Right lung (tissue), 10 donors: ENCODE data around the gene CENPE. TPM values are rescaled to one million over a fixed set of nuclear protein-coding genes. Genes with fewer than 3 reads are reported as not detected.
"Not testable (repeated sequence)": the region's sequence is repeated elsewhere in the genome, so short reads cannot be mapped to it uniquely, and the experiment has no call there.

ENCODE experiments used
- DNase-seq, 2 donors: peaks; one replicate each; pipeline ENCODE4 v3.0.0-alpha.2; 2013
- long read RNA-seq, 8 donors: transcript quantifications; one replicate each; lab custom pipeline, GENCODE V29; 2026
- polyA plus RNA-seq, 5 donors: library from polyadenylated mRNA; unstranded; fragments of 120-200 nt; gene quantifications; one replicate each; pipeline versions ENCODE4 v1.2.1 to v1.2.3, GENCODE V29; 2013; ENCODE audit warnings: inconsistent platforms in 1 of 5, low replicate concordance in 1 of 5; ENCODE audit not compliant: insufficient read length in 5 of 5, insufficient read depth in 1 of 5

The CENPE gene, protein sequence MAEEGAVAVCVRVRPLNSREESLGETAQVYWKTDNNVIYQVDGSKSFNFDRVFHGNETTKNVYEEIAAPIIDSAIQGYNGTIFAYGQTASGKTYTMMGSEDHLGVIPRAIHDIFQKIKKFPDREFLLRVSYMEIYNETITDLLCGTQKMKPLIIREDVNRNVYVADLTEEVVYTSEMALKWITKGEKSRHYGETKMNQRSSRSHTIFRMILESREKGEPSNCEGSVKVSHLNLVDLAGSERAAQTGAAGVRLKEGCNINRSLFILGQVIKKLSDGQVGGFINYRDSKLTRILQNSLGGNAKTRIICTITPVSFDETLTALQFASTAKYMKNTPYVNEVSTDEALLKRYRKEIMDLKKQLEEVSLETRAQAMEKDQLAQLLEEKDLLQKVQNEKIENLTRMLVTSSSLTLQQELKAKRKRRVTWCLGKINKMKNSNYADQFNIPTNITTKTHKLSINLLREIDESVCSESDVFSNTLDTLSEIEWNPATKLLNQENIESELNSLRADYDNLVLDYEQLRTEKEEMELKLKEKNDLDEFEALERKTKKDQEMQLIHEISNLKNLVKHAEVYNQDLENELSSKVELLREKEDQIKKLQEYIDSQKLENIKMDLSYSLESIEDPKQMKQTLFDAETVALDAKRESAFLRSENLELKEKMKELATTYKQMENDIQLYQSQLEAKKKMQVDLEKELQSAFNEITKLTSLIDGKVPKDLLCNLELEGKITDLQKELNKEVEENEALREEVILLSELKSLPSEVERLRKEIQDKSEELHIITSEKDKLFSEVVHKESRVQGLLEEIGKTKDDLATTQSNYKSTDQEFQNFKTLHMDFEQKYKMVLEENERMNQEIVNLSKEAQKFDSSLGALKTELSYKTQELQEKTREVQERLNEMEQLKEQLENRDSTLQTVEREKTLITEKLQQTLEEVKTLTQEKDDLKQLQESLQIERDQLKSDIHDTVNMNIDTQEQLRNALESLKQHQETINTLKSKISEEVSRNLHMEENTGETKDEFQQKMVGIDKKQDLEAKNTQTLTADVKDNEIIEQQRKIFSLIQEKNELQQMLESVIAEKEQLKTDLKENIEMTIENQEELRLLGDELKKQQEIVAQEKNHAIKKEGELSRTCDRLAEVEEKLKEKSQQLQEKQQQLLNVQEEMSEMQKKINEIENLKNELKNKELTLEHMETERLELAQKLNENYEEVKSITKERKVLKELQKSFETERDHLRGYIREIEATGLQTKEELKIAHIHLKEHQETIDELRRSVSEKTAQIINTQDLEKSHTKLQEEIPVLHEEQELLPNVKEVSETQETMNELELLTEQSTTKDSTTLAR (N-terminal part only)
- polyA plus RNA-seq: 10 to 100 TPM in 4 of 5 donors, 1 to 10 TPM in 1; 5.2 to 35.9 (median 13.6) TPM
- long read RNA-seq, donor 1: 0 reads
- long read RNA-seq, donor 2: 0 reads
- long read RNA-seq, donor 3: 0 reads
- long read RNA-seq, donor 4, partial matches to known transcripts: 0 of 1 reads
- long read RNA-seq, donor 4, other reads (novel, unspliced or antisense): 0 of 1 reads
- long read RNA-seq, donor 5: 0 reads
- long read RNA-seq, donor 6: 0 reads
- long read RNA-seq, donor 7: 0 reads
- long read RNA-seq, donor 8: 0 reads

DNA sequence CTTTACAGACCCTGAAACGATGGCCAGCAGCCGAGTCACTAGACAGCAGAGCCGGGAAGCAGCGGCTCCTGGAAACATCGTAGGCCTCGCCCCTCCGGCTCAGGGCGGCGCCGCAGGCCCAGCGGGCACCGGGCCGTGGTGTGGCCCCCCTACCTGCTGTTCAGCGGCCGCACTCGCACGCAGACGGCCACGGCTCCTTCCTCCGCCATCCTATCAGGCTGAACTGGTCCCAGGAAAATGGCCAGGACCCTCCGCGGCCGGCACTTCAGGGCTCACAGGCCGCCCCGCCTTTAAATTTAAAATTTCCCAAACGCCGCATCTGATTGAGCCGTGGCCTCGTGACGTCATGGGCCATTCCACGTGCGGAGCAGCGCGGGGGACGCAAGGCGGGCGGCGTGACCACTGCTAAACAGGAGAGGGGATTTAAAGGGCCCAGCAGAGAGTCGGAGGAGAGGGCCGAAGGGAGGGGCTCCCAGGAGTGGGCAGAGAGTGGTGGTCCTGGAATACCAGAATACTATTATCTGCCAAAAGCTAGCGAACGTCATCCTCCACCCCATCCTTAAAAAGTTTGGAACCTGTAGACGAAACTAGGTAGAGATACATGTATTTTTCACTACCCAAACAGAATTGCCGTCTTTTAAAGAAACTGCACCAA, at the start of gene CENPE:
Gene CENPE, minus strand, starts transcription at position 233 of the 655 bp plus-strand sequence. Its CDS starts 24 bp downstream, at position 209.
- DNase-seq: peak; percentile 93 to 94

DNA sequence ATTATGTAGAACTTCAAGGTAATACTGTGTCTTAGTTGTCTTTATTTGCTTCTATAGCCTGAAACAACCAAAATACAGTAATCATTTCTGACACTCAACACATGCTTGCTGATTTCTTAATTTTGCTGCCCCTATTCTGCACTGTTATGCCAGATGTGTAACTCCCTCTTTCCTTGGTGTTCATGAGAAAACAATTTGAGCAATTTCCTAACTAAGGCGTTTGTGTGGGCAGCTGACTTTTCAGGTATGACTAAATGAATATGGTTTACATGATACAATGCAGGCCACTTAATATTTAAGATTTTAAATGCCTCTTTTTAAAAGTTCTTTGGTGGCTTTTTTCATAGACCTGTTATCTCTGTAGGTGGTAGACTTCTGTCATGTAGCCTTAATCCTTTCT, 46.1 kb upstream of the CENPE start:
- DNase-seq: no peak

DNA sequence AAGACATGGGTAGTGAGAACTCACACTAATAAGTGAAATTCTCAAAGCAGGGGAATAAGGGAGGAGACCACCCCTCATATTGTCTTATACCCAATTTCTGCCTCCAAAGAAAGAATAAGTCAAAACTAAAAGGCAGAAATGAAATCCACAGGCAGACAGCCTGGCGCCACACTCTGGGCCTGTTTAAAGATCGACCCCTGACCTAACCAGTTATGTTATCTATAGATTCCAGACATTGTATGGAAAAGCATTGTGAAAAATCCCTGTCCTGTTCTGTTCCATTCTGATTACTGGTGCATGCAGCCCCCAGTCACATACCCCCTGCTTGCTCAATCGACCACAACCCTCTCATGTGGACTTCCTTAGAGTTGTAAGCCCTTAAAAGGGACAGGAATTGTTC, 32.8 kb upstream of the CENPE start:
- DNase-seq: not testable (repeated sequence)

DNA sequence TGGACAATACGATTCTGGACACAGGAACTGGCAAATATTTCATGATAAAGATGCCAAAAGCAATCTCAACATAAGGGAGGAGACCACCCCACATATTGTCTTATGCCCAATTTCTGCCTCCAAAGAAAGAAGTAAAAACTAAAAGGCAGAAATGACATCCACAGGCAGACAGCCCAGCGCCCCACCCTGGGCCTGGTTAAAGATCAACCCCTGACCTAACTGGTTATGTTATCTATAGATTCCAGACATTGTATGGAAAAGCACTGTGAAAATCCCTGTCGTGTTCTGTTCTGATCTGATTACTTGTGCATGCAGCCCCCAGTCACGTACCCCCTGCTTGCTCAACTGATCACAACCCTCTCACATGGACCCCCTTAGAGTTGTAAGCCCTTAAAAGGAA, 25.4 kb upstream of the CENPE start:
- DNase-seq: not testable (repeated sequence)

DNA sequence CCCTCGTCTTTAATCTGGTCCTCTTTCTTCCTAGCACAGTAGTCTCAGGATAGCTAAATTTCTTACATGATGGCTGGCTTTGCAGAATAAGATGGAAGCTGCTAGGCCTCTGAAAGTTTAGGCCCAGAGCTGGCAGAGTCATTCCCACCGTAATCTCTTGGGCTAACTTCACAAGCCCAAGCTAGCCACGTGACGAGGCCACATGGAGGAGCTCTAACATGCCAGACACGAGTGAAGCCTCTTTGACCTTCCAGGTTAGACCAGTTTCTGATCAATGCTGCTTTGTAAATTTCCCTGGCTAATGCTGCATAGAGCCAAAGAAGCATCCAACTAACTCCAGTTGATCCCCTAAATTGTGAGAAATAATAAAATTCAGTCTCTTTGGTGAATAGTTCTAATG, 9.5 kb upstream of the CENPE start:
- DNase-seq: no peak

DNA sequence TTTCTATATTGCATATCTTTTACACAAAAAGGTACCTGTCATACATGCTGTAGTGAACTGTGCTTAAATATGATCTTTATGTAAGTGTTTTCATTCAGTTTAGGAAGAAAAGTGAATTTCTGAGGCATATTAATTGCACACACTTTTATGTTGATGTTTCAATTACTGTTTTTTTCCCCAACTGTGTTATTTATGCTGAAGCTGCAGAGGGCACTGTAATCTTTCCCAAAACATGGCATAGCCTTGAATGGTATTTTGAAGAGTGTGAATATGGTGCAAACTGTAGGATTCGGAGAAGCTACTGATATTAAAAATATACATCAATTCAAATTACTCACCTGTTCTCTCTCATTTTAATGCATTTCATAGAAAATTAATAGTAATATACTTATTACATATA, 6.0 kb upstream of the CENPE start:
- DNase-seq: no peak

DNA sequence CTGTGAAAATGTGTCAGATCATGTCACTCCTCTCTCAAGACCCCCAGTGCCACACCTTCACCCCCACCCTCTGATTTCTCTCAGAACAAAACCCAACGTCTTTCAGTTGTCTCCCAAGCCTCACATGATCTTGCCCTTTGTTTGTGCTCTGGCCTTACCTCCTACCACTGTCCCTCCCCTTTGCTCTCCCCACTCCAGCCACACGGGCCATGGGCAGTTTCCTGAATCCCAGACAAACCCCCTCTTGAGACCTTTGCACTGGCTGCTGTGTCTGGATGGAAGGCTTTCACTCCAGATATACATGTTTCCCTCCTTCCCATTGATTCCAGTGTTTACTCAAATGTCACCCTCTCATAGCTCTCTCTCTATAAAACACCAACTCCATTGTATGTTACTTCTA, 3.6 kb upstream of the CENPE start:
- DNase-seq: no peak

DNA sequence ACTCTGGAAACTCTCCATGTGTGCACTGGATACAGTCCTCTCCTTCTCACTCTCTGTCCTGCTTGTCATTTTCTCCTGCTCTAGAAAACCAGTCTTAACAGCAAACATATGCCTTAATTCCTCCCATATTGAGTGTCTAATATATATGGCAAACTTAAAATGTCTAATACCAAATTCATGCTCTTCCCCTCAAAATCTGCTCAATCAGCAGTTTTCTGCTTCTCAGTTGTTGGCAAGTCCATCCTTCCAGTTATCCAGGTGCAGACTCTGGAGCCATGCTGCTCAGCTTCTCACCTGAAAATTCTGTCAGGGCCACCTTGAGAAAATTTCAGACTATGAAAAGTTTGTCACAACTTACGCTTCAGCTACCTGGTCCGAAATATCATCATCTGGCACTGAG, 3.1 kb upstream of the CENPE start:
- DNase-seq: no peak

DNA sequence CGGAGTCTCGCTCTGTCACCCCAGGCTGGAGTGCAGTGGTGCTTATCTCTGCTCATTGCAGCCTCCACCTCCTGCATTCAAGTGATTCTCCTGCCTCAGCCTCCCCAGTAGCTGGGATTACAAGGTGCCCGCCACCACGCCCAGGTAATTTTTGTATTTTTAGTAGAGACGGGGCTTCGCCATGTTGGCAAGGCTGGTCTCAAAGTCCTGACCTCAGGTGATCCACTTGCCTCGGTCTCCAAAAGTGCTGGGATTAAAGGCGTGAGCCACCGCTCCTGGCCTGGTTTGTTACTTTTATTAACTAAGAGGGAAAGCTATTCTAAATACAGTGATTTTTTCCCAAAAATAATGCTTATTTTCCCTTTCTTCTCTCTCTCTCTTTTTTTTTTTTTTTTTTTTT, 866 bp upstream of the CENPE start:
- DNase-seq: no peak

DNA sequence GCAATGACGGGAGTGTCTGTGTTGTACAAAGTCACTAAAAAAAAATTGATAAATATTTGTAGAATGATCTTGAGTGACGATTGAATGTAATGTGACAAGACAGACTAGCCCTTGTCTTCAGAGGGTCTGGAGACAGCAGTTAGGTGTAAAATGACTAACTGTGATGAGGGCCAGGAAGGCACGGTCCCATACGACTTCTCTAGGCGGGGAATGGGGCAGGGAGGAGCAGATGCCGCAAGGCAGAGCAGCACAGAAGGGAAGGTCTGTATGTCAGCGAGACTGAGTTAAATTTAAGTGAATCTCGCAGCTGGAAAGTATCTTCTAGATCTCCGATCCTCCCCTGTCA, 405 bp downstream of the CENPE start:
- no peak for DNase-seq

DNA sequence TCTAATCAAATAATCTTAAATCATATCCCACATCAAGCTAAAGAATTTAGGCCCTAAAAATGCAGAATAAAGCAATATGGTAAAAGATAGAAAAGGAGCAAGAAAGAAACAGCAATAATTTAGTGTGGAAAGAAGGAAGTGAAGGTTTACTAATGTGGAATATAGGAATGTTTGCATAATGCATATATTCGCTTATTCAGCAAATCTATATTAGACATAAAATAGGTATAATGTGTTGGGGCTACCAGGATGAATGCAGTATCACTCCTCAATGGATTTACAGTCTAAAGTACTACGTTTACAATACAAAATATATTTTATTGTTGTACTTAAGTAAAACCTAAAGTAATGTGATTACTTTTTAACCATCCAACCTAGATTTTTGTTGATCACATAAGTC, 4.7 kb downstream of the CENPE start:
- no peak for DNase-seq

DNA sequence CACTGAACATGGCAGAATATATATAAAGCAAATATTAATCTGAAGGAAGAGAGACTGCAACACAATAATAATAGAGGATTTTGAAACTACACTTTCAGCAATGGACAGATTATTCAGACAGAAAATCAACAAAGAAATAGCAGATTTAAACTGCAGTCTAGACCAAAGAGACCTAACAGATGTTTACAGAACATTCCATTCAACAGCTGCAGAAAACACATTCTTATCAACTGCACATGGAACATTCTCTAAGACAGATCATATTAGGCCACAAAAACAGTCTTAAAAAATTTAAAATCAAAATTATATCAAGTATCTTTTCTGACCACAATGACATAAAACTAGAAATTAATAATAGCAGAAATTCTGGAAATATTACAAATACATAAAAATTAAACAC, 27.1 kb downstream of the CENPE start:
- no peak for DNase-seq

DNA sequence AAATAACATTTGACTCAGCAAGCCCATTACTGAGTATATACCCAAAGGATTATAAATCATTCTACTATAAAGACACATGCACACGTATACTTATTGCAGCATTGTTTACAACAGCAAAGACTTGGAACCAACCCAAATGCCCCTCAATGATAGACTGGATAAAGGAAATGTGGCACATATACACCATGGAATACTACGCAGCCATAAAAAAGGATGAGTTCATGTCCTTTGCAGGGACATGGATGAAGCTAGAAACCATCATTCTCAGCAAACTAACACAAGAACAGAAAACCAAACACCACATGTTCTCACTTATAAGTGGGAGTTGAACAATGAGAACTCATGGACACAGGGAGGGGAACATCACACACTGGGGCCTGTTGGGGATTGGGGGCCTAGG, 28.4 kb downstream of the CENPE start:
- not testable (repeated sequence) for DNase-seq

DNA sequence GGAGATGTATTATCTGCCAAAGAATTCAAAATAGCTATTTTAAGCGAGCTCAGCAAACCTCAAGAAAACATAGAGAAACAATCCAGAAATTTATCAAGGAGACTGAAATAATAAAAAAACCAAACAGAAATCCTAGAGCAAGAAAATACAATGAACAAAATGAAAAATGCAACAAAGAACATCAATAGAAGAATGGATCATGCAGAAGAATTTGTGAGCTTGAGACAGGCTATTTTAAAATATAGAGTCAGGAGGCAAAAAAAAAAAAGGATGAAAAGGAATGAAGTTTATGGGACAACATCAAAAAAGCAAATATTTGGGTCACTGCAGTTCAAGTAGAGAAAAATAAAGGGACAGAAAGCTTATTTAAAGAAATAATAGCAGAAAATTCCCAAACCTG, 29.1 kb downstream of the CENPE start:
- no peak for DNase-seq

DNA sequence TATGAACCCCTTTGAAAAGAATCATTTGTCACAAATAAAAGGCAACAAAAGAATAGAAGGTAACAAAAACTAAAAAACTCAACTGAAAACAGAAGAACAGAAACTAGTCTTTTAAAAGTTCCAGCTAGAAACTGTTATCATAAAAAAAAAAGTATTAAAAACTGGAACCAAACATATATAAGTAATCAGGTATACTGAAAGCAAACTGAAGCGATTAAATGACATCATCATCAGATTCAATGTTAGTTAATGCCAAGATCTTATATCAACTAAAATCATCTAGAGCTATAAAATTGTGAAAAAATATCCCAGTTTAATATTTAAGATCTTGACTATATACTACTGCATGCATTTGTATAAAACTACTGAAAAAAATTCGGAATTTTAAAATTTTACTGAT, 36.0 kb downstream of the CENPE start:
- DNase-seq: no peak

DNA sequence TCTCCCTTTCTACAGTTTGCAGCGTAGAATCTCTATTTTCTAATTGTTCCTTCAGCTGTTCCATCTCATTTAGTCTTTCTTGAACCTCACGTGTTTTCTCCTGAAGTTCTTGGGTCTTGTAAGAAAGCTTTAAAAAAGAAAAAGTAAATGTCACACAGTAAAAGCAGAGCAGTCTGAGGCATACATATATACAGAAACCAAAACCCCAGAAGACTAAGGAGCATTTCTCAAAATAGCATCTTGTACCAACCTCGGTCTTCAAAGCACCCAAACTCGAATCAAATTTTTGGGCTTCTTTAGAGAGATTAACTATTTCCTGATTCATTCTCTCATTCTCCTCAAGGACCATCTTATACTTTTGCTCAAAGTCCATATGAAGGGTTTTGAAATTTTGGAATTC, 39.4 kb downstream of the CENPE start:
- DNase-seq: no peak

DNA sequence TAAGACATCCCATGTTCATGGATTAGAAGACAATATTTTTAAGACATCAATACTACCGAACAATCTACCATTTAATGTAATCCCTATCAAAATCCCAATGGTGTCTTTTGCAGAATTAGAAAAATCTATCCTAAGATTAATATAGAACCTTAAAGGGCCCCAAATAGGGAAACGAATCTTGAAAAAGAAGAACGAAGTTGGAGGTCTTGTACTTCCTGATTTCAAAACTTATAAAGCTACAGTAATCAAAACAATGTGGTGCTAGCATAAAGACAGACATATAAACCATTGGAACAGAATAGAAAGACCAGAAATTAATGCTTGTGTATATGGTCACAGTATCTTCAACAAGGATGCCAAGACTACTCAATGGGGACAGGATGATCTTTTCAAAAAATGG, 42.0 kb downstream of the CENPE start:
- DNase-seq: no peak

DNA sequence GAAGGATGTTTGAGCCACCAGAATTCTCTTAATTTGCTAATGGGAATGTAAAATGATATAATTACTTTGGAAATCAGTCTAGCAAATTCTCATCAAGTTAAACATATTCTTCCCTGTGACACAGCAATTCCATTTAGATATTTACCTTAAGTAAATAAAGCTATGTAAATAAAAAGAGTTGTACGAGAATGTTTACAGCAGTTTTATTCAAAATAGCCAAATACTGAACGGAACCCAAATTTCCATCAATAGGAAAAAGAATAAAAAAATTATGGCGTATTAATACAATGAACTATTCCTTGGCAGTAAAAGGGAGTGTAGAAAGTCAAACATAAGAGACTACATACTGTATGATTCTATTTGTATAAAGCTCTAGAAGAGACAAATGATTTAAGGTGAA, 45.8 kb downstream of the CENPE start:
- no peak for DNase-seq

DNA sequence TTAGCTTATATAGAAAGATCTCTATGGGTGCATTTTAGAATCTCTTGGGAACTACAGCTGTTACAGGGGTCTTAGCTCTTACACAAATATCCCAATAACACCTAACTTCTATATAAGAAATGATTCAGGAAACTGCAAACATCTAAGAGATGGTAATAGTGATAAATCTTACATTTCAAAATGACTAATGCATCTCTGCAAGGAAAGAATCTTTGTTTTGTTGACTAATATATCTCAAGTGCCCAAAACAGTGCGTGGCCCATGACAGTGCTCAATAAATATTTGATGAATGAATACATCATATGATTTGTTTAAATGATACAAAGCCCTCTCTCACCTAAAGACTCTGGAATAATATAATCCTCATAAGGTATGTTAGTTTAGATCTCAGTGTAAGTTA, 47.5 kb downstream of the CENPE start:
- DNase-seq: no peak

DNA sequence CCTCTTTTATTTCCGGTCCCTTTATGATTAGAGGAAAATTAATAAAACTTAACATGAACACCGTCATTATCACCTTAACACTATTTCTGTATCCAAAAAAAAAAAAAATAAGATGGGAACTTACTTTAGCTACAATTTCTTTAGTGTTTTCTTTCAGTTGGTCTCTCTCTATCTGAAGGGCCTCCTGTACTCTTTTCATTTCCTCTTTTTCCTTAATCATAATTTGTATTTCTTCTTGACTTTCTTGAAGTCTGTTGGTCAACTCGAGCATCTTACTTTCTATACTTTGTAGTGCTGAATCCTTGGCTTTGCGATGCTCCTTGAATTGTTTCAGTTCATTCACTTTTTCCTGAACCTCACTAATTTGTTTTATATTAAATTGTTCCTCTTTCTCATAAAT, 53.2 kb downstream of the CENPE start:
- no peak for DNase-seq

DNA sequence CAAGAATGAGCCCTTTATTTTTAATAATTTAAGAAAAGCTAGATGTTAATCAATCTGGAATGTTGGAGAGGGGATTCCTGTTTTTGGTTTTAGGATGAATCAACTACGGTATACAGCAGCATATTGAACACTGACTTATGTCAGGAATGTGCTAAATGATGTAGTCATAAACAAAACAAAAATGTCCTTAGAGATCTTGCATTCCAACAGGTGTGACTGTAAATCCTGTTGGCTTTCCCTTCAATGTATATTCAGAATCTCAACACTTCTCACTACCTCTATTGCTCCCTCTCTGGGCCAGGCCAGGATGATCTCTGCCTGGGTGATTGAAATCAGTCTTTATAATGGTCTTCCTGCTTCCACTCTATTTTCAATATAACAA, 60.7 kb downstream of the CENPE start:
- no peak for DNase-seq
